CD4-positive, alpha-beta T cell treated with Interleukin-1 beta for 1 hour (primary cell): Measurements from ENCODE around the gene CTXN1.
"Not testable (repeated sequence)": the region's sequence is repeated elsewhere in the genome, so short reads cannot be mapped to it uniquely, and the experiment has no call there.

Source experiments
- DNase-seq, 2 donors: peaks; one replicate each; pipeline ENCODE4 v3.0.0-alpha.2; 2020 to 2022

The CTXN1 gene

DNA sequence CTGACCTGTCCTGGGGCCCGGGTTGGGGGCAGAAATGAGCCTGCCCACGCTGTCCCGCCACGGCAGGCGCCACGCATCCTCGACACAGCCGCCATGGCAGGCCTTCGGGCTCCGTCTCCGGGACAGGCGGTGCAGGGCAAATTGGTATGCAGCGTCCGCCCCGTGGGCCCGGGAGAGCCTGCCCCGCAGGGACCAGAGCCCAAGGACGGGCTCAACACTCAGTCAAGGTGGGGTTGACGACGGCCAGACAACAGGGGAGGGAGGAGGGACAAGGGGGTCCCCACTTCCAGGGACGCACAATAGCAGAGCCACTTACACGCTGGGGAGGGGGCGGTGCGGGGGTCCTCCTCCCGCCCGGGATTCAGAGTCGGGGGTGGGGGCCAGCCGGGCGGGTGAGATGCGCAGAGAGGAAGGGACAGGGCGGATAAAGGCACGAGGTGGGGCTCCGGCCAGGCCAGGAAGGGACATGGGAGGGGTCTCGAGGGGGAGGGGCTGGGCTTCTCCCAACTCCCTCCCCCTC is 1.2 kb downstream of the CTXN1 start:
- DNase-seq, result no peak

DNA sequence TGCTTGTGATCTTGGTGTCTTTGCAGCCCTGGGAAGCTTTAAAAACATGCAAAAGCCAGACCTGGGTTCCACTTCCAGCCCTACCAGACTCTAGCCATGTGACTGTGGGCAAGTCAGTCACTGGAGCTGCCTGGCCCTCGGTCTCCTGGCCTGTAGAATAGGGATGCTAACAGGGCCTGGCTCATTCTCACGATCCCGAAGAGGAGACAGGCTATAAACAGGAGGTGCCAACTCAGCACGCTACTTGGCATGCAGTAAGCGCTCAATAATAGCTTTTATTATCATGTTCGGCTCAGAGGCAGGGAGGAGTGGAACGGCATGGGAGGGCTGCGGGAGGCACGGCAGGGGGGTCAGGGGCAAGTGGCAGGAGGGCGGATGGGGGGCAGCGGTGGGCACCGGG is 1.7 kb downstream of the CTXN1 start:
- no peak for DNase-seq

GRCh38 chr19:7923295-7924191 is 2.4 kb downstream of the CTXN1 start:
- no peak for DNase-seq

GRCh38 chr19:7922836-7923195 is 3.1 kb downstream of the CTXN1 start:
- DNase-seq, result no peak

DNA sequence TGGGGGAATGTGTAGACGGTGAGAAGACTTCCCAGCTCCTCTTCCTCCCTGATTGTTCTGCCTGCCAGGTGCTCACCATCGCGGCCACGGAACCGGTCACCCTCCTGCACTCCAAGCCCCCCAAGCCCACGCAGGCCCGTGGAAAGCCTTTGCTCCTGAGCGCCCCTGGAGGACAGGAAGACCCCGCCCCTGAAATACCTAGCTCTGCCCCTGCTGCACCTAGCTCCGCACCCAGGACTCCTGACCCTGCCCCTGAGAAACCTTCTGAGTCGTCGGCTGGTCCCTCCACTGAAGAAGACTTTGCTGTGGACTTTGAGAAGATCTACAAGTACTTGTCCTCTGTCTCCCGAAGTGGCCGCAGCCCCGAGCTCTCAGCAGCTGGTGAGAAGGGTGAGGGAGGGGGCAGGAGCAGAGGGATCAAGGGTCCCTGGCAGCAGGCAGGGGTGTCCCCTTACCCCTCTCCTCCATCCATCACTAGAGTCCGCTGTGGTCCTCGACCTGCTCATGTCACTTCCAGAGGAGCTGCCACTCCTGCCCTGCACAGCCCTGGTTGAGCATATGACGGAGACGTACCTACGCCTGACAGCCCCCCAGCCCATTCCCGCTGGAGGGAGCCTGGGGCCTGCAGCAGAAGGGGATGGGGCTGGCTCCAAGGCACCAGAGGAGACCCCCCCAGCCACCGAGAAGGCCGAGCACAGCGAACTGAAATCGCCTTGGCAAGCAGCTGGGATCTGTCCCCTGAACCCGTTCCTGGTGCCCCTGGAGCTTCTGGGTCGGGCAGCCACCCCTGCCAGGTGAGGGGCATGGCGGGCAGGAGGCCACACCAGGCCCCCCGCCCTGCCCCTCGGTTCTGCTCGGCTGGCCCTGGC is 3.7 kb downstream of the CTXN1 start:
- DNase-seq, result no peak

DNA sequence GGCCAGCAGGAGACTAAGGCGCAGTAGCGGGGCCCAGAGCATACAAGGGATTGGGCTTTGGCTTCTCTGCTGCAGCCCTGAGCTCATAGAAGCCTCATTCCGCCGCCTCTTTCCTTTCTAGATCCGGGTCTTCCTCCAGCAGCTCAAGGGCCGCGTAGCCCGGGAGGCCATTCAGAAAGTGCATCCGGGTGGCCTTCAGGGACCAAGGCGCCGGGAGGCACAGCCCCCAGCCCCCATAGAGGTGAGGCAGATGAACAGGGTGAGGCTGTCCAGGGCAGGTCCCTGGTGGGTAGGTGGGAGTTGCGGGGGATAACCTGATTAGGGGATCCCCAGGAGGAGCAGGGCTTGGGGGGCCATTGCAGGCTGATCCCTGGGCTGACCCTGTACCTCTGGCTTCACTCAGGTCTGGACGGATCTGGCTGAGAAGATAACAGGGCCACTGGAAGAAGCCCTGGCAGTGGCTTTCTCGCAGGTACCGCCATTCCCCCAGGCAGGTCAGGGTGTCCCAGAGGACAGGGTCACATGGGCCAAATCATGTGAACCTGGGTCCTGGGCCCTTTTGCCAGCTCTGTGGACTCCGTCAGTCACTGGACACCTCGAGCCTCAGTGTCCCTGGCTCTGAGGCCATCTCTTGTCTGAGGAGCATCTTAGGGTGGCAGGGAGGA is 4.5 kb downstream of the CTXN1 start:
- no peak for DNase-seq

- peak; percentile 99 for DNase-seq
These were observed 5.2 kb downstream of the CTXN1 start for GRCh38 chr19:7920519-7921301.

DNA sequence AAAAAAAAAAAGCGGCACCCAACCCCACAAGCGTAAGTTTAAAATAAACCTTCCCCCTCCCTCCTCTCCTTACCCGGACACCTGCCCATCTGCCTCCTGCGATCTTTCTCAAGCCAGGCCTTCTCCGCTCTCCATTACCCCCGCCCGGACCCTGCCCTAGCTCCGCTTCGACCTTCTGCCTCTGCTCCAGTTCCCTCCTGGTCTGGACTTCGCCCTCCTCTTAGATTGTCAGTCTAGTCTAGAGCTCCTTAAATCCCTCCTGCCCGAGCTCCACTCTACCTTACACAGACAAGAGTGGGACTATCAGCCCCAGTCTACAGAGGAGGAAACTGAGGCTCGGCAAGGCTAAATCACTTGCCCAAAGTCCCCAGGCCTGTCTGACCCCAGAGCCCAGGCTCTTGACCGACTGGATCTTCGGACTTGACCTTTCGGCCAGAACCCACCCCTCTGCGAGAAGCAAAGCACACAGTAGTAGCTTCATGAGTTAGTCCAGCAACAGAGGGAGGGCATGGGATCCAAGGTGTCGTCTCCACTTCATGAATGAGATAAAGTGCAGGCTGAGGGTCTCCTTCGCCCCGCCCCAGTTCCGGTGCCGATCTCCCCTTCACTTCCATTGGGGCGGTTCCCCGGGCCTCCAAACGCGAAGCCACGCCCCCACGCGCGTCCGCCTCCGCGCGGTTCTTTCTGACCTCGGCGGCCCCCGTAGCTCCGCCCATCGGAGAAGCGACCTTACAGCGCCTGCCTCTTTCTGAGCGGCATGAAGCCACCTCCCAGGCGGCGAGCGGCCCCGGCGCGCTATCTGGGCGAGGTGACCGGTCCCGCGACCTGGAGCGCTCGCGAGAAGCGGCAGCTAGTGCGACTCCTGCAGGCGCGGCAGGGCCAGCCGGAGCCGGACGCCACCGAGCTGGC is 6.1 kb downstream of the CTXN1 start, which contains the start of gene SNAPC2:
TSS of gene SNAPC2 (plus strand) at position 729 of the 909 bp plus-strand sequence. CDS start at position 758, 29 bp downstream.
- DNase-seq, result peak; percentile 97

DNA sequence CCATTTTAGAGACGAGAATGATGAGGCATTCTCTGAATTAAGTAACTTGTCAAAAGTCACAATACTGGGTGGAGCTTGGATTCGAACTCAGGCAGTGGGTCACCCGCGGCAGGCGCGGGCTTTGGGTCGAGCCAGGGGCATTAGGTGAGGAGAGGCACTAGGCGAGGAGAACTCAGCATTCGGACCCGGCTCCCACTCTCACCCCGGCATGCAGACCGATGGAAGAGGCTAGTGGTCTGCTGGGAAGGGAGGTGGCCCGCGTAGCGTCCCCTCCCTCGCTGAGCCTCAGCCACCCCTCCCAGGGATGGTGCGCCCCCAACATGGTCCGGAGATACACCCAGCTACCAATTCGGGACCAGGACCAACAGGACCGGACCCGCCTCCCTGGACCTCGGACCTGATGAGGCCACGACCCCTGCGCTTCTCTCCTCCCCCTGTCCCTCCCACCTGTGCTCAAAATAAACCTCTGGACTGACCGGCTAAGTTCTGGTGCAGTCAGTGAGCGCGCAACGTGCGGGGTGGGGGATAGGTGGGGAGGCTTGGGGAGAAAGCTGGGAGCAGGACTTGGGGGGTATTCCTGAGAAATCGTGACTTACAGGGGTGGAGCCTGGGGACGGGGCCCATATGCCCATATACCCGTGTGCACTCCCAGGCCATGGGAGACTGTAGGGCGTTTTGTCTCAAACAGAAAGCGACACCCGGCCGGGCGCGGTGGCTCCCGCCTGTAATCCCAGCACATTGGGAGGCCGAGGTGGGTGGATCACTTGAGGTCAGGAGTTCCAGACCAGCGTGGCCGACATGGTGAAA is 7.1 kb downstream of the CTXN1 start:
- no peak for DNase-seq

DNA sequence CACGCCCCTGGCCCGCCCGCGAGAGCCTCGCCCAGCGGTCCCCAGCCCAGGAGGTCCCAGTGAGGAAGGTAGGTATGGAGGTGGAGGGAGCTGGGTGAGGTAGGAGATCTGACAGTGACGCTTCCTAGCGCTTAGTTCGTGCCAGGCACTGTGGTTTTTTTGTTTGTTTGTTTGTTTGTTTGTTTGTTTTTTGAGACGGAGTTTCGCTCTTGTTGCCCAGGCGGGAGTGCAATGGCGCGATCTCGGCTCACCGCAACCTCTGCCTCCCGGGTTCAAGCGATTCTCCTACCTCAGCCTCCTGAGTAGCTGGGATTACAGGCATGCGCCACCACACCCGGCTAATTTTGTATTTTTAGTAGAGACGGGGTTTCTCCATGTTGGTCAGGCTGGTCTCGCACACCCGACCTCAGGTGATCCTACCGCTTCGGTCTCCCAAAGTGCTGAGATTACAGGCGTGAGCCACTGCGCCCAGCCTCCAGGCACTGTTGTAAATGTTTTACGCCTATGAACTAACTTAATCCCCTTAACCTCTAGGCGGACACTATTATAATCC is 7.8 kb downstream of the CTXN1 start:
- not testable (repeated sequence) for DNase-seq

DNA sequence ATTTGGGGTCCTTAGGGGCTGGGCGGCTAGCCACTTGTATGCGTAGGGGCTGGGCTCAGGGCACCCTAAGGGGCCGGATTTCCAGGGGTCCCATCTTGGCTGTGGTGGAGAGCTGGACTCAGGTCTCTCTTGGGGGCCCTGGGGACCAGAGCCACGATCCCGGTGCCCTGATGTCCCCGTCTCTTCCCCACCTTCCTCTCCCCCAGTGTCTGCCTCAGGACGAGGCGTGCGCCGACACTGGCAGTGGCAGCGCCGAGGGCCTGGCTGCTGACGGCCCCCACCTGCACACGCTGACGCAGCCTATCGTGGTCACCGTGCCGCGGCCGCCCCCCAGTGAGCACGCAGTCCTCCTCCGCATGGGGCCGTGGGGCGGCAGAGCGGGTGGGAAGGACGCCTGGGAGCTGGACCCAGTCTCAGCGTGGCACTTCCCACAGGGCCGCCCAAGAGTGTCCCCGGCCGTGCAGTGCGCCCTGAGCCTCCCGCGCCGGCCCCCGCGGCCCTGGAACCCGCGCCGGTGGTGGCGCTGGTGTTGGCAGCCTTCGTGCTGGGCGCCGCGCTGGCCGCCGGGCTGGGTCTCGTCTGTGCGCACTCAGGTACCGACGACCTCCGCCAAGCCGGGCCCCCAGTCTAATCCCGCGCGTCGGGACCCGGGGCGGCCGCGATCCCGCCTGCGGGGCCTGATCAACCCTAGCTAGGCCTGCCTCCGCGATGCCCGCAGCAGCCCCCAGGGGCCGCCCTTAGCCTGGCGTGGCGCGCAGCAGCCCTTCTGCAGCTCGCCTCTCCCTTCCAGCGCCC is 8.5 kb downstream of the CTXN1 start:
- peak; percentile 62 to 65 for DNase-seq

- DNase-seq, result no peak
These were observed 9.0 kb downstream of the CTXN1 start for GRCh38 chr19:7916955-7917266.

DNA sequence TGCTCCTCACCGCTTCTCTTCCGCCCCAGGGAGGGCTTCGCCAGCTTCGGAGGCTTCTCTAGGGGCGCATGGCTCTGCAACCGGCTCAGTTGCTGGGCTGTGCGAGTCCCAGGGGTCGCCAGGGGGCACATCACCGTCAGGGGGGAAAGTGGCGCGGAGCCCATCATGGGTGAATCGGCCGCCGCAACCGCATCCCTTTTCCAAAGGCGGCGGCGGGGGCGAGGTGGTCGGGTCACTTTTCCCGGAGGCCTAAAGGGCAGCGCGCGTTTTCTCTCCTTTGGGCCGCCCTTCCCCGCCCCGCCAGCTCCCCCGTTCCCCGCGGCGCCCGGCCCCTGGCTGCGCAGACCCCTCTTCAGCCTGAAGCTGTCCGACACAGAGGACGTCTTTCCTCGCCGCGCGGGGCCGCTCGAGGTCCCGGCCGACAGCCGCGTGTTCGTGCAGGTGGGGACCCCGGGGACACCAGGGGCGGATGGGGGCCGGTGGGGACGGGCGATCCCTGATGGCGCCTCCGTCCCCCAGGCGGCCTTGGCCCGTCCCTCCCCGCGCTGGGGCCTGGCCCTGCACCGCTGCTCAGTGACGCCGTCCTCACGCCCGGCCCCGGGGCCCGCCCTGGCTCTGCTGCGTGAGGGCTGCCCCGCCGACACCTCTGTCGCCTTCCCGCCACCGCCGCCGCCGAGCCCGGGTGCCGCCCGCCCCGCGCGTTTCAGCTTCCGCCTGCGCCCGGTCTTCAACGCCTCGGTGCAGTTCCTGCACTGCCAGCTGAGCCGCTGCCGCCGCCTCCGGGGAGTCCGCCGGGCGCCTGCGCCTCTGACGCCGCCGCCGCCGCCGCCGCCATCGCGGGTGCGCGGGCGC is 9.6 kb downstream of the CTXN1 start:
- peak; percentile 63 to 70 for DNase-seq

DNA sequence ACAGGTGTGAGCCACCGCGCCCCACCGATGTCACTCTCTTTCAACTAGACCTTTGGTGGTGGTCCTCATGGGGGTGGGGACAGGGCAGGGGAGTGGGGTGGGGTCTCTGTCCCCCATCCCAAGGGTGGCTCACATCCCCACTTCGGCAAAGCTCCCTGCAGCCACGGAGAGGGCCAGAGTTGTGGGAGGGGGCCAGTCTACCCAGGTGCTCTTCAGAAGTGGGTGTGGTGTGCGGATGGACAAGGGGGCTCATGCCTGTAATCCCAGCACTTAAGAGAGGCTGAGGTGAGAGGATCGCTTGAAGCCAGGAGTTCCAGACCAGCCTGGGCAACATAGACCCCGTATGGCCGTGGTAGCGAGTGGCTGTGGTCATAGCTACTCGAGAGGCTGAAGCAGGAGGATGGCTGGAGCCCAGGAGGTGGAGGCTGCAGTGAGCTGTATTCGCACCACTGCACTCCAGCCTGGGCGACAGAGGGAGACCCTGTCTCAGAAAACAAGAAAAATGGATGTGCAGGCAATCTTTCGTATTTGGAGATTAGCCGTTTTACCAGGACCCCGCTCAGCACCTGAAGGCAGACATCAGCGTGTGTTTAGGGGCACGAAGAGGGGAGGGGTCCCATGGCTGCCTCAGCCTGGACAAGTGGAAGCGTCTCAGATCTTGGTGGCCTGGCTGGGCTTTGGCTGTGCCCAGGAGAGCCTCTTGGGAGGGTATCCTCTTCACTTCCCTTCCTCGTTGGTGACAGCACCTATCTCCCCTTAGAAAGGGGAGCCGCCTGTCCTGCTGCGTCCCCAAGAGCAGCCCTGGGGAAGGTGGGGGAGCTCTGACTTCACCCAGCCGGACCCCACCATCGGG is 10.5 kb downstream of the CTXN1 start:
- no peak for DNase-seq

DNA sequence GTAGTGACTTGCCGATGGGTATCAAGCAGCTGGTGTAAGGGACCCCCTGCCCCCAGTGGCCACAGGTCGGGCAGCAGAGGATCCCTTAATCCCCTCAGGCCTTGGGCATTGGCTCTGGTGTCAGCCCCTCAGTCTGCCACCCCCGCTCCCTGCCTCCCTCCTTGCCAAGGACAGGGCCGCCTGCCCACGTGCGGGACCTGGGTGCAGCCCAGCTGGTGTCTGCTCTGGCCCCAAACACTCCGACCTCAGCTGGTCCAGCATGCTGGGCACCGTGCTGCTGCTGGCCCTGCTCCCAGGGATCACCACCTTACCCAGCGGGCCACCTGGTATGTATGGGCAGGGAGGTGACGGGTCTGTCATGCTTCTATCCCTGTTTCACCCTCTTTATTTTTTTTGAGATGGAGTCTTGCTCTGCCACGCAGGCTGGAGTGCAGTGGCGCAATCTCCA is 11.3 kb downstream of the CTXN1 start, which contains the start of gene TGFBR3L:
TSS of gene TGFBR3L (plus strand) at position 233 of the 448 bp plus-strand sequence.
- DNase-seq, result no peak

- no peak for DNase-seq
These were observed 11.8 kb downstream of the CTXN1 start for GRCh38 chr19:7914099-7914498.

DNA sequence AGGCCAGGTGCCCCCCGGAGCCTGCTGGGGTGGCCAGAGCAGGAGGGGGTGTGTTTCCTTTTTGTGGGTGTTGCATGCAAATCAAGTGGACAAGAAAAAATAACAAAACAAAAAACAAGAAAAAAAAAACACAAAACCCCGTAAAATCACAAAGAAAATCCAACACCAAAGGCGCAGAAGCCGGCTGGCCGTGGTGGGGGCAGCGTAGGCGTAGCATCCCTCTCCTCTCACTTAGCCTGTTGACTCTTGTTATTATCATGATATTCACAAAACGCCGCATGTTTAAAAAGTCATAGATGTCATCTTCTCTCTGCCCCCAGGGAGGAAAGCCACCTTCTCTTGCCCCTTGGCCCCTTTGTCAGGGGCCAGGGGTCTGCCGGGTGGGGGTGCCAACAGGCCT is 12.3 kb downstream of the CTXN1 start:
- no peak for DNase-seq
